ENCODE results near the gene NXPH3.

DNA sequence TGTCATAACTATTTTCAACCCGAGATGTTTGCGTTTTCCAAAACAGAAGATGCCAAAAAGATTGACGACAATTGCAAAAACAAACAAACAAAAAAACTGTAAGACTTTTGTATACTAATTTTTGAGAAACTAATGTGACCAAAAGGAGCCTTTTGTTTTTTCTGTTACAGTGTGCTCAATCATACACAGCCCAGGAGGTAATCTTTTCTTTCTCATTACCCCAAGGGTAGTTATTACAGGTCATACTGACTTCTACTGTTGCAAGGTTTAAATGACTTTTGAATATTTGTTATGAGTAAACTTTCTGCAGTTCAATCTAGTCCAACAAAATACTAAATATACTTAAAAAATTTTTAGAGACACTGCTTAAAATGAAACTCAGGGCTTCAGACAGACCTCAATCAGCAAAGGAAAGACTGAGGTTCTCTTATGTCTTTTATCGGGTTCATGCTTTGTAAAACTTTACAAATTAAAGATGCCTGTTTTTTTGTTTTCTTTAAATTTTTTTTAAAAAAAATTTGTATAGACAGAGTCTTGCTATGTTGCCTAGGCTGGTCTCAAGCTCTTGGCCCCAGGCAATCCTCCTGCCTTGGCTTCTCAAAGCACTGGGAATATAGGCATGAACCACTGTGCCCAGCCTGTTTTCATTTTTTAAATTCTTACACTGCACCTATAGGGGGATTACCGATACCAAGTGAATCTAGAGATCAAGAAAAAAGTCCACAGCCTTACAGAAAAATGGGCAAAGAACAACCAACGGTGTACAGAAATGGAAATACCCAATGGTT, 54.6 kb downstream of the NXPH3 start:
- no peak for TF ChIP-seq CTCF (IDR thresholded peaks at IDR 0.05)
- no peak for TF ChIP-seq POLR2A (IDR thresholded peaks at IDR 0.05)

Measured in esophagus squamous epithelium (tissue), 4 donors.